HL-60 (cell line): ENCODE results near the gene ABAT.

Experiments
- DNase-seq, 2 experiments: peaks; one replicate each; pipeline ENCODE4 v3.0.0-alpha.2; 2010 to 2020; ENCODE audit warnings: low read depth in 1 of 2, low spot score in 1 of 2
- H3K27ac ChIP-seq: fragments of 250-450 bp; sonication (Bioruptor Pico); replicated peaks from 2 replicates; pipeline ENCODE4 v1.5.1; 2020; ENCODE audit warnings: mild to moderate bottlenecking, moderate library complexity
- H3K27me3 ChIP-seq: fragments of 250-450 bp; sonication (Bioruptor Pico); 2 replicates; pipeline ENCODE4 v1.5.1; 2021; ENCODE audit warnings: mild to moderate bottlenecking, moderate library complexity; ENCODE audit not compliant: insufficient read depth, poor library complexity, severe bottlenecking
- H3K4me3 ChIP-seq: replicated peaks from 2 replicates; pipeline ENCODE4 v1.5.1; 2011; ENCODE audit warnings: mild to moderate bottlenecking, control low read depth, low read length; ENCODE audit not compliant: insufficient read depth
- CTCF ChIP-seq: IDR thresholded peaks from one replicate; pipeline ENCODE4 v1.5.1; 2011; ENCODE audit warnings: low read length, control low read depth, inconsistent platforms; ENCODE audit not compliant: insufficient read depth
- GABPA ChIP-seq: IDR thresholded peaks from 2 replicates; pipeline ENCODE4 v1.6.1; 2012; ENCODE audit warnings: low read depth
- POLR2AphosphoS5 ChIP-seq: IDR thresholded peaks from 2 replicates; pipeline ENCODE4 v1.6.1; 2012; ENCODE audit warnings: low read depth
- SPI1 ChIP-seq: IDR thresholded peaks from 2 replicates; pipeline ENCODE4 v1.6.1; 2012; ENCODE audit warnings: low read depth, mild to moderate bottlenecking, borderline replicate concordance
- TF ChIP-seq, protein P1 (sequence below): IDR thresholded peaks from 2 replicates; pipeline ENCODE4 v1.6.1; 2012; ENCODE audit warnings: low read depth; ENCODE audit not compliant: insufficient replicate concordance

Gene ABAT

DNA sequence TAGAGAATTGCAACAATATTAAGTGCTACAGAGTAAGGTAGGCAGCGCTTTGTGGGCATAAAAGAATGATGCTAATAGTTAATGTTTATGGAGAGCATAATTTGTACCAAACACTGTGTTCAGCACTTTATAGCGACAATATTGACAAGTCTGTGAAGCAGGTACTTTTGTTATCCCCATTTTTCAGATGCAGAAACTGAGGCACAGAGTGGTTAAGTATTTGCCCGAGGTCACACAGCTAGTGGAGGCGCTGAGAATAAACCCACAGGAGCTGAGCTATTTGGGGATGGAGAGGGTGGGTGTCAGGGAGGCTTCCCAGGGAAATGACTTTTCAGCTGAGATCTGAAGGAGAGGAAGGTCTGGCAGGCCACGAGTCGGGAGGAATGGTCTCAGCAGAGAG lies 83.6 kb downstream of the ABAT start:
- TF ChIP-seq POLR2AphosphoS5, result no peak
- no peak for TF ChIP-seq CTCF
- no peak for TF ChIP-seq GABPA
- no peak for TF ChIP-seq SPI1
- TF ChIP-seq, protein P1, sequence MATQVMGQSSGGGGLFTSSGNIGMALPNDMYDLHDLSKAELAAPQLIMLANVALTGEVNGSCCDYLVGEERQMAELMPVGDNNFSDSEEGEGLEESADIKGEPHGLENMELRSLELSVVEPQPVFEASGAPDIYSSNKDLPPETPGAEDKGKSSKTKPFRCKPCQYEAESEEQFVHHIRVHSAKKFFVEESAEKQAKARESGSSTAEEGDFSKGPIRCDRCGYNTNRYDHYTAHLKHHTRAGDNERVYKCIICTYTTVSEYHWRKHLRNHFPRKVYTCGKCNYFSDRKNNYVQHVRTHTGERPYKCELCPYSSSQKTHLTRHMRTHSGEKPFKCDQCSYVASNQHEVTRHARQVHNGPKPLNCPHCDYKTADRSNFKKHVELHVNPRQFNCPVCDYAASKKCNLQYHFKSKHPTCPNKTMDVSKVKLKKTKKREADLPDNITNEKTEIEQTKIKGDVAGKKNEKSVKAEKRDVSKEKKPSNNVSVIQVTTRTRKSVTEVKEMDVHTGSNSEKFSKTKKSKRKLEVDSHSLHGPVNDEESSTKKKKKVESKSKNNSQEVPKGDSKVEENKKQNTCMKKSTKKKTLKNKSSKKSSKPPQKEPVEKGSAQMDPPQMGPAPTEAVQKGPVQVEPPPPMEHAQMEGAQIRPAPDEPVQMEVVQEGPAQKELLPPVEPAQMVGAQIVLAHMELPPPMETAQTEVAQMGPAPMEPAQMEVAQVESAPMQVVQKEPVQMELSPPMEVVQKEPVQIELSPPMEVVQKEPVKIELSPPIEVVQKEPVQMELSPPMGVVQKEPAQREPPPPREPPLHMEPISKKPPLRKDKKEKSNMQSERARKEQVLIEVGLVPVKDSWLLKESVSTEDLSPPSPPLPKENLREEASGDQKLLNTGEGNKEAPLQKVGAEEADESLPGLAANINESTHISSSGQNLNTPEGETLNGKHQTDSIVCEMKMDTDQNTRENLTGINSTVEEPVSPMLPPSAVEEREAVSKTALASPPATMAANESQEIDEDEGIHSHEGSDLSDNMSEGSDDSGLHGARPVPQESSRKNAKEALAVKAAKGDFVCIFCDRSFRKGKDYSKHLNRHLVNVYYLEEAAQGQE, result no peak
- no peaks in the 10 kb centered on the region for H3K27me3 ChIP-seq
- DNase-seq, result no peak
- no peak overlapping the region for H3K27ac ChIP-seq
- H3K4me3 ChIP-seq, result no peak overlapping the region

DNA sequence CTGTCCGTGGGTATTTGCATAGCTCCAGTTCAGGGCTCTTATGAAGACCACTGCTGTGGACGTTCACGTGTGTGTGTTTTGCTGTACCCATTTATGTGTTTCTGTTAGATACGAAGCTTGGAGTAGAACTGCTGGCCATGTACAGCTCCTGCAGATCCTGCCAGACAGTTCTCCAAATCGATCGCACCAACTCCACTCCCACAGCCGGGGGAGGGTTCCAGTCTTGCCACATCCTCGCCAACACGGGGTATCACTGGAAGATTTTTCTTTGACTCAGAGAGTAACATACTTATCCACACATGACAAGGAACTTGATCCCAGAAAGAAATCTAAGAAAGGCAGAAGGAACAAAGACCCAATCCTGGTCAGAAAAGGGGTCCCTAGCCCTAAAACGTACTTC lies 85.6 kb downstream of the ABAT start:
- Histone ChIP-seq H3K4me3 (no peak overlapping the region), H3K27me3 (no peaks in the 10 kb centered on the region), H3K27ac (no peak overlapping the region)
- TF ChIP-seq SPI1, result no peak
- TF ChIP-seq POLR2AphosphoS5, result no peak
- TF ChIP-seq CTCF, result no peak
- TF ChIP-seq, protein P1, result no peak
- DNase-seq, result no peak

- Histone ChIP-seq H3K27me3 (no peaks in the 10 kb centered on the region), H3K27ac (no peak overlapping the region), H3K4me3 (no peak overlapping the region)
- TF ChIP-seq, protein P1, result no peak
- TF ChIP-seq SPI1 (no peak), POLR2AphosphoS5 (no peak), GABPA (no peak), CTCF (no peak)
- no peak for DNase-seq
Observed at GRCh38 chr16:8761078-8761477, 86.7 kb downstream of the ABAT start.
